Neural cell (in vitro differentiated cells): Measurements from ENCODE around the gene CASTOR1. TPM values are rescaled to one million over a fixed set of nuclear protein-coding genes. Genes with fewer than 3 reads are reported as not detected.

Experiments
- H2AFZ ChIP-seq: fragments of 200-600, 300-800 bp; sonication (generic), shearing (Covaris generic); 2 replicates; pipeline ENCODE4 v1.6.0; 2014; ENCODE audit warnings: low read depth, mild to moderate bottlenecking, antibody characterized with exemption, low read length, moderate library complexity
- H3F3A ChIP-seq: fragments of 200-600 bp; shearing (Covaris generic); 2 replicates; pipeline ENCODE4 v1.6.1; 2016; ENCODE audit warnings: mild to moderate bottlenecking, moderate library complexity, mixed read lengths, antibody characterized with exemption, low read length; ENCODE audit not compliant: insufficient read depth, poor library complexity, severe bottlenecking
- H3K27ac ChIP-seq: fragments of 200-600, 300-800 bp; sonication (generic), shearing (Covaris generic); 2 replicates; pipeline ENCODE4 v1.5.1; 2014; ENCODE audit warnings: mild to moderate bottlenecking, low read length, moderate library complexity
- H3K27me3 ChIP-seq: fragments of 300-800, 200-600 bp; sonication (generic), shearing (Covaris generic); 2 replicates; pipeline ENCODE4 v1.6.0; 2014; ENCODE audit warnings: mild to moderate bottlenecking, low read depth, low read length, moderate library complexity; ENCODE audit not compliant: insufficient read depth
- H3K36me3 ChIP-seq: fragments of 300-800, 200-600 bp; sonication (generic), shearing (Covaris generic); 2 replicates; pipeline ENCODE4 v1.5.1; 2014; ENCODE audit warnings: mild to moderate bottlenecking, antibody characterized with exemption, low read length, moderate library complexity; ENCODE audit not compliant: insufficient read depth
- H3K4me2 ChIP-seq: fragments of 300-800, 200-600 bp; sonication (generic), shearing (Covaris generic); 2 replicates; pipeline ENCODE4 v1.6.0; 2014; ENCODE audit warnings: mild to moderate bottlenecking, low read length
- H3K4me3 ChIP-seq: fragments of 300-800, 200-600 bp; sonication (generic), shearing (Covaris generic); 2 replicates; pipeline ENCODE4 v1.5.1; 2014; ENCODE audit warnings: mild to moderate bottlenecking, low read length, moderate library complexity
- H3K79me2 ChIP-seq: fragments of 200-600 bp; shearing (Covaris generic); replicated peaks from 2 replicates; pipeline ENCODE4 v1.6.0; 2014; ENCODE audit warnings: mild to moderate bottlenecking, low read length, moderate library complexity; ENCODE audit not compliant: insufficient read depth
- H3K9ac ChIP-seq: fragments of 300-800, 200-600 bp; sonication (generic), shearing (Covaris generic); 2 replicates; pipeline ENCODE4 v1.6.1; 2016; ENCODE audit warnings: mild to moderate bottlenecking, low read length, mixed read lengths
- H3K9me2 ChIP-seq: fragments of 200-600 bp; shearing (Covaris generic); 2 replicates; pipeline ENCODE4 v1.6.1; 2016; ENCODE audit warnings: mild to moderate bottlenecking, low read length, mixed read lengths; ENCODE audit not compliant: insufficient read depth
- H3K9me3 ChIP-seq: fragments of 200-600, 300-800 bp; sonication (generic), shearing (Covaris generic); 2 replicates; pipeline ENCODE4 v1.6.1; 2016; ENCODE audit warnings: mild to moderate bottlenecking, mixed run types, low read length, moderate library complexity, mixed read lengths
- H4K20me1 ChIP-seq: fragments of 200-600 bp; shearing (Covaris generic); 2 replicates; pipeline ENCODE4 v1.6.1; 2016; ENCODE audit warnings: mild to moderate bottlenecking, mixed run types; ENCODE audit not compliant: insufficient read depth
- CTCF ChIP-seq: fragments of 450-650 bp; IDR thresholded peaks from 2 replicates; pipeline ENCODE4 v1.5.1; 2014; ENCODE audit warnings: antibody characterized with exemption, mild to moderate bottlenecking, moderate library complexity; ENCODE audit not compliant: poor library complexity, severe bottlenecking
- EP300 ChIP-seq: fragments of 450-650 bp; conservative IDR thresholded peaks from 2 replicates; pipeline ENCODE4 v1.6.1; 2014; ENCODE audit warnings: antibody characterized with exemption, mild to moderate bottlenecking, moderate library complexity; ENCODE audit not compliant: poor library complexity, severe bottlenecking
- EZH2 ChIP-seq: fragments of 200-600, 300-800 bp; shearing (Covaris generic), sonication (generic); IDR thresholded peaks from 2 replicates; pipeline ENCODE4 v1.6.1; 2014; ENCODE audit warnings: antibody characterized with exemption, low read length, borderline replicate concordance, mild to moderate bottlenecking; ENCODE audit not compliant: insufficient read depth, poor library complexity, severe bottlenecking
- MXI1 ChIP-seq: fragments of 450-650 bp; conservative IDR thresholded peaks from 2 replicates; pipeline ENCODE4 v1.6.1; 2014; ENCODE audit warnings: antibody characterized with exemption, mild to moderate bottlenecking; ENCODE audit not compliant: poor library complexity, severe bottlenecking
- POLR2AphosphoS5 ChIP-seq: IDR thresholded peaks from 2 replicates; pipeline ENCODE4 v1.6.1; 2012
- RAD21 ChIP-seq: fragments of 450-650 bp; conservative IDR thresholded peaks from 2 replicates; pipeline ENCODE4 v1.6.1; 2014; ENCODE audit warnings: antibody characterized with exemption, mild to moderate bottlenecking, moderate library complexity
- REST ChIP-seq: IDR thresholded peaks from 2 replicates; pipeline ENCODE4 v1.6.1; 2012; ENCODE audit warnings: borderline replicate concordance
- SMC3 ChIP-seq: fragments of 450-650 bp; conservative IDR thresholded peaks from 2 replicates; pipeline ENCODE4 v1.6.1; 2014; ENCODE audit warnings: antibody characterized with exemption, mild to moderate bottlenecking, moderate library complexity; ENCODE audit not compliant: poor library complexity
- TAF1 ChIP-seq: IDR thresholded peaks from 2 replicates; pipeline ENCODE4 v1.6.1; 2012; ENCODE audit warnings: low read depth
- polyA plus RNA-seq: library from polyadenylated mRNA; depleted of rRNA; stranded (reverse); fragments of >200 nt; gene quantifications from 2 replicates; pipeline ENCODE4 v1.2.3, GENCODE V29; 2014

CASTOR1 gene
- polyA plus RNA-seq, 1 donor from 2014 or later = 2.2 TPM

- Histone ChIP-seq H3K79me2 (no peaks in the 10 kb centered on the region), H3F3A (no peaks in the 10 kb centered on the region), H3K9me2 (no peaks in the 10 kb centered on the region), H3K4me2 (no peak overlapping the region), H2AFZ (no peak overlapping the region), H4K20me1 (no peaks in the 10 kb centered on the region), H3K4me3 (no peak overlapping the region), H3K9me3 (no peaks in the 10 kb centered on the region), H3K27me3 (no peaks in the 10 kb centered on the region), H3K36me3 (no peaks in the 10 kb centered on the region), H3K9ac (no peak overlapping the region), H3K27ac (no peak overlapping the region)
- TF ChIP-seq EZH2 = no peak
- no peak for TF ChIP-seq REST
- no peak for TF ChIP-seq RAD21
- no peak for TF ChIP-seq CTCF
- no peak for TF ChIP-seq MXI1
- TF ChIP-seq SMC3 = no peak
- no peak for TF ChIP-seq TAF1
- TF ChIP-seq POLR2AphosphoS5 = no peak
- no peak for TF ChIP-seq EP300
Observed at GRCh38 chr22:30306627-30307011, 17.3 kb upstream of the CASTOR1 start.

- Histone ChIP-seq H4K20me1 (no peaks in the 10 kb centered on the region), H3K27me3 (no peaks in the 10 kb centered on the region), H3K9ac (no peak overlapping the region), H3K4me3 (no peak overlapping the region), H3K36me3 (no peaks in the 10 kb centered on the region), H3K4me2 (no peak overlapping the region), H3K9me2 (no peaks in the 10 kb centered on the region), H2AFZ (no peak overlapping the region), H3F3A (no peaks in the 10 kb centered on the region), H3K9me3 (no peaks in the 10 kb centered on the region), H3K79me2 (no peaks in the 10 kb centered on the region), H3K27ac (no peak overlapping the region)
- TF ChIP-seq EP300 (no peak), EZH2 (no peak), RAD21 (no peak), POLR2AphosphoS5 (no peak), REST (no peak), TAF1 (no peak), MXI1 (no peak), SMC3 (no peak), CTCF (no peak)
Observed at GRCh38 chr22:30305906-30306626, 16.8 kb upstream of the CASTOR1 start.
